SKM-1 treated with dmso at 0.1 percent for 144 hours (cell line): ENCODE results near the gene PSMD13.

Experiments used
- DNase-seq: peaks from one replicate; lab custom pipeline; 2025; ENCODE audit not compliant: unreplicated experiment; lab: John Stamatoyannopoulos, UW

Gene PSMD13

GRCh38 chr11:297586-298405, 61.0 kb downstream of the PSMD13 start:
- DNase-seq = no peak

GRCh38 chr11:298406-299065, 61.8 kb downstream of the PSMD13 start:
- no peak for DNase-seq

GRCh38 chr11:299081-299891, 62.5 kb downstream of the PSMD13 start, which contains the start of gene IFITM5:
Gene IFITM5, minus strand, starts transcription at chr11:299526. Its CDS starts 36 bp downstream, at chr11:299490.
- DNase-seq = no peak

GRCh38 chr11:299951-300735, 63.4 kb downstream of the PSMD13 start:
- DNase-seq = no peak
